Thoracic aorta (tissue), 2 donors: ENCODE data around the gene EEF2K. TPM values are rescaled to one million over a fixed set of nuclear protein-coding genes. Genes with fewer than 3 reads are reported as not detected.
"Not testable (repeated sequence)": the region's sequence is repeated elsewhere in the genome, so short reads cannot be mapped to it uniquely, and the experiment has no call there.

Source experiments
- ATAC-seq: fragments of 150-250 bp; one replicate; pipeline ENCODE4 v1.8.0; 2017; ENCODE audit warnings: low read depth; ENCODE audit not compliant: insufficient number of reproducible peaks, low FRiP score
- DNase-seq: peaks from one replicate; pipeline ENCODE4 v3.0.0-alpha.2; 2020; ENCODE audit warnings: low spot score
- H3K27ac ChIP-seq, 2 donors: fragments of 200-600 bp; sonication (generic); 1 replicate in 1 of 2; 2 replicates in 1 of 2; pipeline ENCODE4 v1.5.1; 2016; ENCODE audit warnings: mild to moderate bottlenecking in 2 of 2, moderate library complexity in 2 of 2
- H3K27me3 ChIP-seq: fragments of 200-600 bp; sonication (generic); replicated peaks from 2 replicates; pipeline ENCODE4 v1.6.0; 2016; ENCODE audit warnings: mild to moderate bottlenecking; ENCODE audit not compliant: insufficient read depth
- H3K36me3 ChIP-seq: fragments of 200-600 bp; sonication (generic); one replicate; pipeline ENCODE4 v1.5.1; 2016
- H3K4me1 ChIP-seq, 2 donors: fragments of 200-600 bp; sonication (generic); 1 replicate in 1 of 2; 2 replicates in 1 of 2; pipeline versions ENCODE4 v1.5.1 to v1.6.0; 2016; ENCODE audit warnings: low read depth in 2 of 2, mild to moderate bottlenecking in 1 of 2; ENCODE audit not compliant: control insufficient read depth in 1 of 2
- H3K4me3 ChIP-seq: fragments of 200-600 bp; sonication (generic); 2 replicates; pipeline ENCODE4 v1.5.1; 2016; ENCODE audit warnings: mild to moderate bottlenecking
- H3K9me3 ChIP-seq: fragments of 200-600 bp; sonication (generic); 2 replicates; pipeline ENCODE4 v1.5.1; 2016
- total RNA-seq, 2 donors: library from RNA; depleted of rRNA; stranded (reverse); fragments of >200 nt; gene quantifications; one replicate each; pipeline versions ENCODE4 v1.1.0 to v1.2.3, GENCODE V29; 2016
- TF ChIP-seq, protein P1 (sequence below): fragments of 200-600 bp; sonication (generic); IDR thresholded peaks from one replicate; pipeline ENCODE4 v1.5.1; 2019; ENCODE audit warnings: antibody characterized with exemption

The EEF2K gene
- total RNA-seq, 2 donors from 2014 or later = 35.1 to 38.2 TPM

DNA sequence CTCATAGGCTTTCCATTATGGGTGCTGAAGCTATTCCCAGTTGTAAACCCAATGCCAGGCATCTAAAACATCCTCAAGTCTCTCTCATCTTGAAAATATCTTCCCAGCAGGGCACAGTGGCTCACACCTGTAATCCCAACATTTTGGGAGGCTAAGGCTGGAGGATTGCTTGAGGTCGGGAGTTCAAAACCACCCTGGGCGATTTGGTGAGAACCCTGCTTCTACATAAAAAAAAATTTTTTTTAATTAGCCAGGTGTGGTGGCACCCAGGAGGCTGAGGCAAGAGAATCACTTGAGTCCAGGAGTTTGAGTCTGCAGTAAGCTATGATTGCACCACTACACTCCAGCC is 13.0 kb upstream of the EEF2K start:
- TF ChIP-seq, protein P1, sequence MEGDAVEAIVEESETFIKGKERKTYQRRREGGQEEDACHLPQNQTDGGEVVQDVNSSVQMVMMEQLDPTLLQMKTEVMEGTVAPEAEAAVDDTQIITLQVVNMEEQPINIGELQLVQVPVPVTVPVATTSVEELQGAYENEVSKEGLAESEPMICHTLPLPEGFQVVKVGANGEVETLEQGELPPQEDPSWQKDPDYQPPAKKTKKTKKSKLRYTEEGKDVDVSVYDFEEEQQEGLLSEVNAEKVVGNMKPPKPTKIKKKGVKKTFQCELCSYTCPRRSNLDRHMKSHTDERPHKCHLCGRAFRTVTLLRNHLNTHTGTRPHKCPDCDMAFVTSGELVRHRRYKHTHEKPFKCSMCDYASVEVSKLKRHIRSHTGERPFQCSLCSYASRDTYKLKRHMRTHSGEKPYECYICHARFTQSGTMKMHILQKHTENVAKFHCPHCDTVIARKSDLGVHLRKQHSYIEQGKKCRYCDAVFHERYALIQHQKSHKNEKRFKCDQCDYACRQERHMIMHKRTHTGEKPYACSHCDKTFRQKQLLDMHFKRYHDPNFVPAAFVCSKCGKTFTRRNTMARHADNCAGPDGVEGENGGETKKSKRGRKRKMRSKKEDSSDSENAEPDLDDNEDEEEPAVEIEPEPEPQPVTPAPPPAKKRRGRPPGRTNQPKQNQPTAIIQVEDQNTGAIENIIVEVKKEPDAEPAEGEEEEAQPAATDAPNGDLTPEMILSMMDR = no peak
- Histone ChIP-seq H3K4me3 (peak overlapping the region; percentile 75), H3K36me3 (no peaks in the 10 kb centered on the region), H3K4me1 (peaks cover 15 to 35% of the 10 kb centered on the region in 2 donors), H3K9me3 (no peaks in the 10 kb centered on the region), H3K27ac (peak overlapping the region; percentile 94 to 97), H3K27me3 (no peaks in the 10 kb centered on the region)
- ATAC-seq = no peak
- no peak for DNase-seq

DNA sequence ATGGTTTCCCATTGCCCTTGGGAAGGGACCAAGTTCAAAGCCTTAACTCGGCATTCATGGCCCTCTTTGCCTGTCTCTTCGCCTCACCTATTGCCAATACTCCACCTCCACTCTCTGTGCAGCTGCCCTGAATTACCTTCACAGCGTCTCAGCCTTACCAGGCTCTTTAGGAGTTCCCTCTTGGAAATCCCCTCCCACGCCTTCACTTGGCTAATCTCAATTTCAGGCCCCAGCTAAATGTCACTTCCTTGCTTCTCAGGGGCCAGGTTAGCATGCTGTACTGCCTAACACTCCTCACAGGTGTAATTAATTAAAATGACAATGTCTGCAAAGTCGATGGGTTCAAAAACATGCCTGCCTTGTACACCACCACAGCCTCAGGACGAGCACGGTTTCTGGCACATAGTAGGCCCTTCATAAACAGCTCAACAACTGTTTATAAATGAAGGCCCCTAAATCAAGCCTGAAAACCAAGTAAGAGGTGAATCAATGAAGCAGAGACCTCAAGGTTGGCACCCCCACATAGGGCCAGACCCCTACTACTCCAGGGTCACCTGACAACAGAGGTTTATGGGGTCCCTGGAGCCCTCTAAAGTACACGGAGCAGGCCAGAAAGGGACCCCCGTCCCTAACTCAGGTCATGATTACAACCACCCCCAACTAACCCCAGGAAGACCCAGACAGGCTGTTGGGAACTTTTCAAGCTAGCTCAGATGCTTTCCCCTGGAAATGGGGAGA is 11.2 kb upstream of the EEF2K start:
- no peak for DNase-seq
- H3K36me3 ChIP-seq = no peaks in the 10 kb centered on the region
- no peak overlapping the region for H3K4me3 ChIP-seq
- H3K27me3 ChIP-seq = no peaks in the 10 kb centered on the region
- H3K9me3 ChIP-seq = no peaks in the 10 kb centered on the region
- TF ChIP-seq, protein P1 = no peak
- no peak for ATAC-seq
- peak overlapping the region; percentile 36 to 97 for H3K27ac ChIP-seq
- peaks cover 17 to 36% of the 10 kb centered on the region in 2 donors for H3K4me1 ChIP-seq

DNA sequence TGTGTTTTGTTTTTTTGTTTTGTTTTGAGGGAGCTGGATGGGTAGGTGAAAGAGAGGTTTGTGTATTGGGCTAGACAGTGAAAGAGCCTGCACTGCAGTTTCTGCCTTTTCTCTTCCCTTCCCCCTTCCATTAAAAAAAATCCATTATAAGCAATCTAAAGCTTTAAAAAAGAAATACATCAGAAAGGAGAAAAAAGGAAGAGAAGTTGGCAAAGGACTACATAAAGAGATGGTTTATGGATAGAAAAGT is 10.7 kb upstream of the EEF2K start:
- H3K4me3 ChIP-seq = peak overlapping the region; percentile 76
- H3K27me3 ChIP-seq = no peaks in the 10 kb centered on the region
- no peaks in the 10 kb centered on the region for H3K9me3 ChIP-seq
- H3K4me1 ChIP-seq = peaks cover 22 to 41% of the 10 kb centered on the region in 2 donors
- no peaks in the 10 kb centered on the region for H3K36me3 ChIP-seq
- TF ChIP-seq, protein P1 = no peak
- peak overlapping the region; percentile 36 to 97 for H3K27ac ChIP-seq
- DNase-seq (no peak), ATAC-seq (no peak)

DNA sequence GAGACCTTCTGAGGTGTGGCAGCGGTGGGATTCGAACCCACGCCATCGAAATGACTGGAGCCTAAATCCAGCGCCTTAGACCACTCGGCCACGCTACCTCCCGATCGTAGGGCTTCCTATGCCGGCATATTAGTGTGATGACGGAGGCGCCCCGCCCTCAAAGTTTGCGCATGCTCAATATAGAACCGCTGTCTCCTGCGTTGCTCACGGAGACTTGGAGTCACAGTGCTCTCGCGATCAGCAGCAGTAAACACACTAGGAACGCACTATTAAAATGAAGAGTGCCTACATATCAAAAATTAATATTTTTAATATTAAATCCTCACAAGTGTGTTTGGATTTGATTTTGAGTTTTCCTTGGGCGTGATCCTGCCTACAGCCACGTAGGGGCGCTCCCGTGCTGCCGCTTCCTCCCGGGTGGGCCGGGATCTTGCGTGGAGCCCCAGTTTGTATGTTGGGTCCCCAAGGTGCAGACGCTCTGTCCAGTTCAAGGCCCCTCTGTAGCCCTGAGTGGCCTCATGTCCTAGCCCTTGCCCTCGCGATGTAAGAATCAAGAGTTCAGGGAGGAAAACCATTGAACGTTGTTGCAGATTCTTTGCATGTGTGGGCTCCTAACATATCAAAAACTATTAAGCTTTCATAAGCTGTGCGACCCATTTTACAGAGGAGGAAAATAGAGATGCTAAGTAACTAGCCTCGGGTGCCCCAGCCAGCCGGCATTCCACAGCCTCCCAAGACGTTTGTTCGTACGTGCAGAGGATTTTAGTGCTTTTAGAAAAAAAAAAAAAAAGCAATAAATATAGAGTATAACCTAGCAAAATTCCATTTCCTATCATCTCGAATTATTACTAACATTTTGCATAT is 10.2 kb upstream of the EEF2K start:
- Histone ChIP-seq H3K36me3 (no peaks in the 10 kb centered on the region), H3K27me3 (no peaks in the 10 kb centered on the region), H3K27ac (peak overlapping the region; percentile 36 to 97), H3K4me3 (peak overlapping the region; percentile 76), H3K4me1 (peaks cover 23 to 45% of the 10 kb centered on the region in 2 donors), H3K9me3 (no peaks in the 10 kb centered on the region)
- TF ChIP-seq, protein P1 = peak; percentile 88
- ATAC-seq (peak; percentile 26), DNase-seq (peak; percentile 33)

DNA sequence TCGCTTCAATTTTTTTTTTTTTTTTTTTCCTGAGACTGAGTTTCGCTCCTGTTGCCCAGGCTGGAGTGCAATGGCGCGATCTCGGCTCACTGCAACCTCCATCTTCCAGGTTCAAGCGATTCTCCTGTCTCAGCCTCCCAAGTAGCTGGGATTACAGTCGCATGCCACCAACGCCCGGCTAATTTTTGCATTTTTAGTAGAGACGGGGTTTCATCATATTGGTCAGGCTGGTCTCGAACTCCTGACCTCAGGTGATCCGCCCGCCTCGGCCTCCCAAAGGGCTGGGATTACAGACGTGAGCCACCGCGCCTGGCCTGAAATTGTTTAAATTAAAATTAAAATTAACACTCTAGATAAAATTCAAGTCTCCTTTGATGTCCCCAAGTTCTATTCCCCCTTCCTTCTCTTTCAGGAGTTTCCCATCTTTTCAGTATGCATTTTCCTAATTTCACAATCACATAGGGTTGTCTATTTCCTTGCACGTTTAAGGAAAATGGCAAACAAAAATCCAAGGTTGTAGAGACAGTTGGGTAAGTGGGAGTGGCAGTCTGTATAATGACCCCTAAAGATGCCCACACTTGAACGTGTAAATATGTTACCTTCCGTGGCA is 9.4 kb upstream of the EEF2K start:
- not testable (repeated sequence) for ATAC-seq, H3K36me3 ChIP-seq, DNase-seq, H3K27me3 ChIP-seq, H3K9me3 ChIP-seq
- Histone ChIP-seq H3K27ac (peak overlapping the region; percentile 36 to 97), H3K4me1 (peaks cover 23 to 45% of the 10 kb centered on the region in 2 donors), H3K4me3 (peak overlapping the region; percentile 76)
